Neural cell (in vitro differentiated cells): ENCODE measurements around the gene DUS1L.

ENCODE experiments used
- CTCF ChIP-seq: fragments of 450-650 bp; IDR thresholded peaks from 2 replicates; pipeline ENCODE4 v1.5.1; 2014; ENCODE audit warnings: antibody characterized with exemption, mild to moderate bottlenecking, moderate library complexity; ENCODE audit not compliant: poor library complexity, severe bottlenecking
- EP300 ChIP-seq: fragments of 450-650 bp; conservative IDR thresholded peaks from 2 replicates; pipeline ENCODE4 v1.6.1; 2014; ENCODE audit warnings: antibody characterized with exemption, mild to moderate bottlenecking, moderate library complexity; ENCODE audit not compliant: poor library complexity, severe bottlenecking
- EZH2 ChIP-seq: fragments of 200-600, 300-800 bp; shearing (Covaris generic), sonication (generic); IDR thresholded peaks from 2 replicates; pipeline ENCODE4 v1.6.1; 2014; ENCODE audit warnings: antibody characterized with exemption, low read length, borderline replicate concordance, mild to moderate bottlenecking; ENCODE audit not compliant: insufficient read depth, poor library complexity, severe bottlenecking
- MXI1 ChIP-seq: fragments of 450-650 bp; conservative IDR thresholded peaks from 2 replicates; pipeline ENCODE4 v1.6.1; 2014; ENCODE audit warnings: antibody characterized with exemption, mild to moderate bottlenecking; ENCODE audit not compliant: poor library complexity, severe bottlenecking
- POLR2AphosphoS5 ChIP-seq: IDR thresholded peaks from 2 replicates; pipeline ENCODE4 v1.6.1; 2012
- RAD21 ChIP-seq: fragments of 450-650 bp; conservative IDR thresholded peaks from 2 replicates; pipeline ENCODE4 v1.6.1; 2014; ENCODE audit warnings: antibody characterized with exemption, mild to moderate bottlenecking, moderate library complexity
- SMC3 ChIP-seq: fragments of 450-650 bp; conservative IDR thresholded peaks from 2 replicates; pipeline ENCODE4 v1.6.1; 2014; ENCODE audit warnings: antibody characterized with exemption, mild to moderate bottlenecking, moderate library complexity; ENCODE audit not compliant: poor library complexity
- TAF1 ChIP-seq: IDR thresholded peaks from 2 replicates; pipeline ENCODE4 v1.6.1; 2012; ENCODE audit warnings: low read depth
- TF ChIP-seq, protein P1 (sequence below): IDR thresholded peaks from 2 replicates; pipeline ENCODE4 v1.6.1; 2012; ENCODE audit warnings: borderline replicate concordance

DNA sequence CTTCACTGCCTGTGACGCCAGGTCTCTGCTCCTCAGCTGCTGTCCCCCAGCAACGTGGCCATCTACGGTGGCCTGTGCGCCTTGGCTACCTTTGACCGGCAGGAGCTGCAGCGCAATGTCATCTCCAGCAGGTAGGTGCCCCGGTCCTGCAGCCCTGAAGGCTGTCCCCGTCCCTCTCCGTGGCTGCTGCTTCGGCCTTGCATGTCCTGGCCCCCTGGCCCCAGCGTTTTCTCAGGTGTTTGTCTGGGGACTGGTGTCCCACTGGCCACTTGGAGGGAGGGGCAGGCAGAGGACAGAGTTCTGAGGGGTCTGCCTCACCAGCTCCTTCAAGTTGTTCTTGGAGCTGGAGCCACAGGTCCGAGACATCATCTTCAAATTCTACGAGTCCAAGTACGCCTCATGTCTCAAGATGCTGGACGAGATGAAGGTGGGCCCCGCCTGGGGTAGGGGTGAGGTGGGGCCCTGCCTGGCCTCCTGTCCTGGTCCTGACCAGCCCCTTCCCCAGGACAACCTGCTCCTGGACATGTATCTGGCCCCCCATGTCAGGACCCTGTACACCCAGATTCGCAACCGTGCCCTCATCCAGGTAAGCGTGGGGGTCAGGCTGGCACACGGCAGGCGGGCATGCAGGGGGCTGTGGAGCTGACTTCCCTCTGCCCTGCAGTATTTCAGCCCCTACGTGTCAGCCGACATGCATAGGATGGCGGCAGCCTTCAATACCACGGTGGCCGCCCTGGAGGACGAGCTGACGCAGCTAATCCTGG, 9.5 kb downstream of the DUS1L start:
- TF ChIP-seq CTCF (no peak), EZH2 (no peak), TAF1 (no peak), EP300 (no peak), POLR2AphosphoS5 (no peak), RAD21 (no peak), MXI1 (no peak), SMC3 (no peak)
- TF ChIP-seq, protein P1, sequence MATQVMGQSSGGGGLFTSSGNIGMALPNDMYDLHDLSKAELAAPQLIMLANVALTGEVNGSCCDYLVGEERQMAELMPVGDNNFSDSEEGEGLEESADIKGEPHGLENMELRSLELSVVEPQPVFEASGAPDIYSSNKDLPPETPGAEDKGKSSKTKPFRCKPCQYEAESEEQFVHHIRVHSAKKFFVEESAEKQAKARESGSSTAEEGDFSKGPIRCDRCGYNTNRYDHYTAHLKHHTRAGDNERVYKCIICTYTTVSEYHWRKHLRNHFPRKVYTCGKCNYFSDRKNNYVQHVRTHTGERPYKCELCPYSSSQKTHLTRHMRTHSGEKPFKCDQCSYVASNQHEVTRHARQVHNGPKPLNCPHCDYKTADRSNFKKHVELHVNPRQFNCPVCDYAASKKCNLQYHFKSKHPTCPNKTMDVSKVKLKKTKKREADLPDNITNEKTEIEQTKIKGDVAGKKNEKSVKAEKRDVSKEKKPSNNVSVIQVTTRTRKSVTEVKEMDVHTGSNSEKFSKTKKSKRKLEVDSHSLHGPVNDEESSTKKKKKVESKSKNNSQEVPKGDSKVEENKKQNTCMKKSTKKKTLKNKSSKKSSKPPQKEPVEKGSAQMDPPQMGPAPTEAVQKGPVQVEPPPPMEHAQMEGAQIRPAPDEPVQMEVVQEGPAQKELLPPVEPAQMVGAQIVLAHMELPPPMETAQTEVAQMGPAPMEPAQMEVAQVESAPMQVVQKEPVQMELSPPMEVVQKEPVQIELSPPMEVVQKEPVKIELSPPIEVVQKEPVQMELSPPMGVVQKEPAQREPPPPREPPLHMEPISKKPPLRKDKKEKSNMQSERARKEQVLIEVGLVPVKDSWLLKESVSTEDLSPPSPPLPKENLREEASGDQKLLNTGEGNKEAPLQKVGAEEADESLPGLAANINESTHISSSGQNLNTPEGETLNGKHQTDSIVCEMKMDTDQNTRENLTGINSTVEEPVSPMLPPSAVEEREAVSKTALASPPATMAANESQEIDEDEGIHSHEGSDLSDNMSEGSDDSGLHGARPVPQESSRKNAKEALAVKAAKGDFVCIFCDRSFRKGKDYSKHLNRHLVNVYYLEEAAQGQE: no peak
